Measurements from ENCODE around the gene SAMD8.

Gene SAMD8

DNA sequence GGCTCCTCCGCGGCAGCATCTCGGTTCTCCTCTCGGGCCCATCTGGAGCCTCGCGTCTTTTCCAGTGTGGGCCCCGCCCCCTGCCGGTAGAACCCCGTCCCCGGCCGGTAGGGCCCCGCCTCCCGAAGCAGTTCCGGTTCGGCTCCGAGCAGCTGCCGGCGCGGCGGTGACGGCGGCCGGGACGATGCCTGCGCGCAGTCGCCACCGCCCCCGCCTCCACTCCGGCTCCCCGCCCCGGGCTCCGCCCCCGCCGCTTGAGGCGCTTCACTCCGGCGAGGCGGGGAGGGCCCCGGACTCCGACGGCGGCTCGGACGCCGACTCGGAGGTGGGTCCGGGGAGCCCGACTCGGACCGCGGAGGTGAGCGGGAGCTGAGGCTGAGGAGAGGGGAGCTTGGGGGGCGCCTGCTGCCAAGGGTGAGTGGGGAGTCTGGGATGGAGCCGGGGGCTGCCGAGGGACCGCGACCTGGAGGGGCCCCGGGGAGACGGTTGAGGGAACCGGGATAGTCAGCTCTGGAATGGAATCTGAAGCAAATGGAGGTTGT, at the start of gene SAMD8:
Gene SAMD8, plus strand, starts transcription at position 292 of the 542 bp plus-strand sequence. CDS start 38,873 bp downstream, outside the sequence.
- H3K27ac ChIP-seq: peak within 1 kb of the TSS; percentile 91
- TF ChIP-seq, protein P1, sequence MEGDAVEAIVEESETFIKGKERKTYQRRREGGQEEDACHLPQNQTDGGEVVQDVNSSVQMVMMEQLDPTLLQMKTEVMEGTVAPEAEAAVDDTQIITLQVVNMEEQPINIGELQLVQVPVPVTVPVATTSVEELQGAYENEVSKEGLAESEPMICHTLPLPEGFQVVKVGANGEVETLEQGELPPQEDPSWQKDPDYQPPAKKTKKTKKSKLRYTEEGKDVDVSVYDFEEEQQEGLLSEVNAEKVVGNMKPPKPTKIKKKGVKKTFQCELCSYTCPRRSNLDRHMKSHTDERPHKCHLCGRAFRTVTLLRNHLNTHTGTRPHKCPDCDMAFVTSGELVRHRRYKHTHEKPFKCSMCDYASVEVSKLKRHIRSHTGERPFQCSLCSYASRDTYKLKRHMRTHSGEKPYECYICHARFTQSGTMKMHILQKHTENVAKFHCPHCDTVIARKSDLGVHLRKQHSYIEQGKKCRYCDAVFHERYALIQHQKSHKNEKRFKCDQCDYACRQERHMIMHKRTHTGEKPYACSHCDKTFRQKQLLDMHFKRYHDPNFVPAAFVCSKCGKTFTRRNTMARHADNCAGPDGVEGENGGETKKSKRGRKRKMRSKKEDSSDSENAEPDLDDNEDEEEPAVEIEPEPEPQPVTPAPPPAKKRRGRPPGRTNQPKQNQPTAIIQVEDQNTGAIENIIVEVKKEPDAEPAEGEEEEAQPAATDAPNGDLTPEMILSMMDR (conservative IDR thresholded peaks at IDR 0.05): peak; percentile 5; the same call in 1 of the 2 replicates

DNA sequence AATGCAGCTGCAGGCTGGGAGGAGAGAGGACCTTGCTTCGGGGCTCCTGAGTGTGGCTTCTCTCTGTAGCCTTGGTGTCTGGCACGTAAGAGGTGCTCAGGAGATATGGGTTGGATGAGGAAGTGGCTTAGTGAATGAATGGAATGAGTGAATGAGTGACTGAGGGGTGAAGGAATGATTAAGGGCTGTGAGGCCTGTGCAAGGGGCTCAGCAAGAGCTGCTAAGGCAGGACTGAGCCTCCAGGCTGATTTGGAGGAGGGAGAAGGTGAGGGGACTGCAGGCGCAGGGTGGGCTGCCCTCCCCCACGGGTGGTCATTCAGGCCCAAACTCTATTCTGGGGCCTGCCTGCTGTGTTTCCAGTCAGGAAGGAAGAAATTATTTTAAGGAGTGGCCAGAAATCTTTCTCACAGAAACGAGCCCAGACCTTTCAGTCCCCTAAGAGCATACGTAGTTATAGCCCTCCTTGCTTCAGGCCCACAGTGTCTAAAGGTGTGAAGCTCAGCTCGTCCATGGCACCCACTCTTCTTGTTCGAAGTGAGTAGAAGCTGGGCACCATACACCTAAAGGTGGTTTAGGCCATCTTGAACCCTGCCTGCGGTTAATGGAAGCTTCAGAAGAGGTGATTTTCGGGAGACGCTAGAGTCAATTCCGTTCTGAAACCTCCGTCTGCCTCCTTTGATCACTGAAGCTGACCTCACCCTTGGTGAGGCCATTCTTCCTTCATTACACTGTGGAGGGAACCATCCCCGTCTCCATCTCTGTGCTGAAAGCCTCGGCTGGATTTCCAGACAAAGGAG, 49.5 kb upstream of the SAMD8 start:
- no peak overlapping the region for H3K27ac ChIP-seq
- TF ChIP-seq, protein P1 (conservative IDR thresholded peaks at IDR 0.05): no peak

DNA sequence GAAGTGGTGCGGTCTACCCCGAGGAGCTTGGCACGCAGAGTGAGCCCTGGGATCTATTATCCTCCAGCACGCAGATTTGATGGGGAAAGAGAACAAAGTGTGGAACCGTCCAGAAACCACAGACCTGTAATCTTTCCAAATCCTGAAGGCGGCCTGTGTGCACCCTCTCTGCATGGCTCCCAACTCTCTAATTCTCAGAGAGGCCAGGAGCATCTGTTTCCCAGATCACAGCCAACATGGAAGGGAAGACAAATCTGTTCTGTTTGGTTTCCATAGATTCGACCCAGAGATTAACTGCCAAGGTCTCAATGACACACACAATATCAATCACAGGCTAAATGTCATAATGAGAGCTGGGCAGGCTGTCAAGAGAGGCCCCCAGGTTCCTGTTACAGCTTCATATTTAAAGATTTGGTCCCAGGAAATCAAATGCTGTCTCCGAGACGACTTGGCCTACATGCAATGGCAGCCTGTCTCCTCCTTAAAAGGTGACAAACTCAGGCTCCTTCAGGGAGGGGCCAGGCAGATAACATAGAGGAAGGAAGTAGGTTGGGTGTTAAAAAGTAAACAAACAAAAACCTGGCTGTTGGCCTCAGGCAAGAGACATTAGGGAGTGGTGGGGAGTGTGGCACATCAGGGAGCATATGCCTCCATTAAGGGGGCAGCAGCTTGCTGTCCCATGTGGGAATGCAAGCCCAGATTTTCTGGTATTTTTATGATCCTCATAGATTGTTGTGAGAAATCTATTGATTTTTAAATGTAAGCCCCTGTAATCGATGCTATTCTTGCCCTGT, 48.8 kb upstream of the SAMD8 start:
- TF ChIP-seq, protein P1 (conservative IDR thresholded peaks at IDR 0.05): no peak
- no peak overlapping the region for H3K27ac ChIP-seq

DNA sequence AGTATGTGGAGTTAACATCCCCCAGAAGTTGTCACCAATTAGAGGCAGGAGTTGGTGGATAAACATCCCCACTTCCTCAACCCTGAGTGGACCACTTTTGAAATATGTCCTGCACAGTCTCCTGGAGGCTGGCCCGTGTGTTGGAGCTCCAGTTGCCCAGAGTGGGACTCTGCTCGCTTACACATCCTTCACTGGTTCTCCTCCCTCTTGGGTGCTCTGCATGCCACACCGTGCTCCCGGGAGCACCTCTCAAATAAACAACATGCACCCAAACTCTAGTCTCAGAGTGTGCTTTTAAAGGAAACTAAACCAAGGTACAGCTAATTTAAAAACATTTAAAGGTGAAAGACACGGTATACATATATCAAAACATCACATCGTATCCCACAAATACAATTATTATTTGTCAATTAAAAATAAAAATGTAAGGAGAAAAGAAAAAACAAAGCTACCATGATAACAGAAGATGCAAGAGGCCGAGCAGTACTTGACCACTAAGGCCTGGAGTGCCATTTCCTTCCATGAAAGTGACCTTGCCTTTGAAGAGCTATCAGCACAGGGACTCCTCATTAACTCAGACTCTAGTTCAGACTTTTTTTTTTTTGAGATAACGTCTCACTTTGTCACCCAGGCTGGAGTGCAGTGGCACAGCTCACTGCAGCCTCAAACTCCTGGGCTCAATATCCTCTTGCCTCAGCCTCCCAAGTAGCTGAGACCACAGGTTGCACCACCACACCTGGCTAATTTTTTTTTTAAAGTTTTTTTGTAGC, 47.8 kb upstream of the SAMD8 start:
- TF ChIP-seq, protein P1 (conservative IDR thresholded peaks at IDR 0.05): no peak

DNA sequence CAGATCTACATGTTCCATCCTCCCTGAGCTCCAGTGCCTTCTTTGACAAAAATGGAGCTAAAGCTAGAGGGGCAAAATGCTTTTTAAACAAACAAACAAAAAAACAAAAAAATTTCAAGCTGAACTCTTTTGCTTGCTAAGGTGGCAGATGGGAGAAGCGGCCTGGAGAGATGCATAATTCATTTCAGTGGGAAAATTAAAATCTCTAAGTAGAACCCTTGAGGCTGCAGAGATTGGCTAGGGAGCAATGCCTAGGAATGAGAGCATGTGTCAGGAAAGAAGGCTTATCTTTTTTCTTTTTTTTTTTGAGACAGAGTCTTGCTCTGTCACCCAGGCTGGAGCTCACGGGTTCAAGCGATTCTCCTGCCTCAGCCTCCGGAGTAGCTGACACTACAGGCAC, 46.4 kb upstream of the SAMD8 start:
- no peak overlapping the region for H3K27ac ChIP-seq
- TF ChIP-seq, protein P1 (conservative IDR thresholded peaks at IDR 0.05): no peak

More for the DNA sequence above, 47.8 kb upstream of the SAMD8 start:
- H3K27ac ChIP-seq: no peak overlapping the region

DNA sequence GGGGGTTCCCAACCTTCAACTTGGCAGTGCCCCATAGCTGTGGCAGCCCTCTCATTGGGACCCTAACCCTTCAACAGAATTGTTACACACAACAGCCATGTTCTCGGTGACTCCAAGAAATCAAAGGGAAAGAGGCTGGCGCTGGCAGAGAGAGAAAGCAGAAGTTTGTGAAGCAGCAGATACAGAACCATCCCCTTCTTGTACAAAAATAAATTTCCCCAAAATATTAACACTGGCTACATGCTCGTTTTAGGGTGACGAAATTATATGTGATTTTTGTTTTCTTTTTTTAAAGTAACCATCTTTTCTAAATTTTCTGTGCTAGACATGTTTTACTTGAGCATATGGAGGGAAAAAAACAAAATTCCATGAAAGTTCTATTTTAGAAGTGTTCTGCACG, 45.2 kb upstream of the SAMD8 start:
- H3K27ac ChIP-seq: no peak overlapping the region
- TF ChIP-seq, protein P1 (conservative IDR thresholded peaks at IDR 0.05): no peak
